ENCODE measurements around the gene PLK1. TPM values are rescaled to one million over a fixed set of nuclear protein-coding genes. Genes with fewer than 3 reads are reported as not detected.

The PLK1 gene
- total RNA-seq, 1 donor from 2014 or later, result 35.2 TPM

DNA sequence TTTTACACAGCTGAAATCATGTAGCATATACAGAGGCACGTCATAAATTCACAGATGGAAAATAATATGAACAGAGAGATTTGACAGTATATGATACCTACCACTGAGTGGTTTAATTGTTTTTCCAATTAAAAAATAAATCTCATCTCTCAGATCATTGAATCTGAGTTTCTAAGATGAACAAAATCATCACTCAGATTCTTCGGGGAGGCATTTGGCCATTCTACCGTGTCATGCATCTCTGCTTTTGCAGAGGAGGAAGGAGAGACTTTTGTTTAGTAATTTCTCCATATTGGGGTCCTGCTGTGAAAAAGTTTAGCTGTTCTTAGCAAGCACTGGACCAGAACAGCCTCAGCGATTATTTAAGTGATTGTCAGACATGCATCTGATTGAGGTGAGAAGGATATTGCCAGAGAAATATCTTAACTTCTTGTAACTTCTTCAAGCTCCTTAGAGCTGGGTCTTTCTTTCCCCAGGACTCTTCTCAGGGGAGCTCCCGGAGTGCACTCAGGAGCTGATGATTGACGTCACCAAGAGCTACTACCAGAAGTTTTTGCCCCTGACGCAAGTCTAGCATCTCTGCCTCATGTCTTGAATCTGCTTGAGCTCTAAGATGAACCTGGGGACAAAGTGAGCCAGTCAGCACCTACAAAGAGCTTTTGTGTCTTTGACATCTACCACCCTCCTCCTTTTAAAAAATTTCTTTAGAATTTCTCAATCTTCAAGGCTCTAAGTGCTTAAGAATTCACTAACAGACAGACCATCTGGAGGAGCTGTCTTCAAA, 11.9 kb upstream of the PLK1 start:
- Histone ChIP-seq H3K4me1 (no peaks in the 10 kb centered on the region), H3K27ac (no peak overlapping the region), H3K27me3 (no peaks in the 10 kb centered on the region), H3K4me3 (no peak overlapping the region), H3K36me3 (peaks cover 76 to 93% of the 10 kb centered on the region in 2 donors), H3K9me3 (no peaks in the 10 kb centered on the region)
- TF ChIP-seq, protein P1, sequence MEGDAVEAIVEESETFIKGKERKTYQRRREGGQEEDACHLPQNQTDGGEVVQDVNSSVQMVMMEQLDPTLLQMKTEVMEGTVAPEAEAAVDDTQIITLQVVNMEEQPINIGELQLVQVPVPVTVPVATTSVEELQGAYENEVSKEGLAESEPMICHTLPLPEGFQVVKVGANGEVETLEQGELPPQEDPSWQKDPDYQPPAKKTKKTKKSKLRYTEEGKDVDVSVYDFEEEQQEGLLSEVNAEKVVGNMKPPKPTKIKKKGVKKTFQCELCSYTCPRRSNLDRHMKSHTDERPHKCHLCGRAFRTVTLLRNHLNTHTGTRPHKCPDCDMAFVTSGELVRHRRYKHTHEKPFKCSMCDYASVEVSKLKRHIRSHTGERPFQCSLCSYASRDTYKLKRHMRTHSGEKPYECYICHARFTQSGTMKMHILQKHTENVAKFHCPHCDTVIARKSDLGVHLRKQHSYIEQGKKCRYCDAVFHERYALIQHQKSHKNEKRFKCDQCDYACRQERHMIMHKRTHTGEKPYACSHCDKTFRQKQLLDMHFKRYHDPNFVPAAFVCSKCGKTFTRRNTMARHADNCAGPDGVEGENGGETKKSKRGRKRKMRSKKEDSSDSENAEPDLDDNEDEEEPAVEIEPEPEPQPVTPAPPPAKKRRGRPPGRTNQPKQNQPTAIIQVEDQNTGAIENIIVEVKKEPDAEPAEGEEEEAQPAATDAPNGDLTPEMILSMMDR (IDR thresholded peaks at IDR 0.05), result no peak
- intact Hi-C loops (cut with DNase I), result no loop called here
- no peak for DNase-seq (ENCODE audit: low spot score in 2 of 2)

DNA sequence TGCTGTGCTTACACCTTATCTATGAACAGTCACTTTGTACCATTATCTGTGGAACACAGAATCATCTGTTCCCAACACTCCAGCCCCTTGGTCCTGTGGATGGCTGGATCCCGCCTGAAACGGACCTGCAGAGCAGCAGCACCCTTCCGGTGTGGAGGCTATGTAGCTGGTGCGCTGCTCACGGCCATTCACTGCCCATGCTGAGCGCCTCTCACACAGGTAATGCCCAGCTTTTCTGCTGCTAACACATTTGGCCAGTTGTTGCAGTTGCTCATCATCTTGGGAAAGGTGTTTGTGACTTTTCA, 11.4 kb upstream of the PLK1 start:
- H3K4me1 ChIP-seq, result no peaks in the 10 kb centered on the region
- intact Hi-C loops (cut with DNase I), result no loop called here
- no peak overlapping the region for H3K4me3 ChIP-seq
- DNase-seq (ENCODE audit: low spot score in 2 of 2), result no peak
- TF ChIP-seq, protein P1 (IDR thresholded peaks at IDR 0.05), result no peak
- H3K27me3 ChIP-seq, result no peaks in the 10 kb centered on the region
- peaks cover 76 to 93% of the 10 kb centered on the region in 2 donors for H3K36me3 ChIP-seq
- H3K27ac ChIP-seq, result no peak overlapping the region
- no peaks in the 10 kb centered on the region for H3K9me3 ChIP-seq

DNA sequence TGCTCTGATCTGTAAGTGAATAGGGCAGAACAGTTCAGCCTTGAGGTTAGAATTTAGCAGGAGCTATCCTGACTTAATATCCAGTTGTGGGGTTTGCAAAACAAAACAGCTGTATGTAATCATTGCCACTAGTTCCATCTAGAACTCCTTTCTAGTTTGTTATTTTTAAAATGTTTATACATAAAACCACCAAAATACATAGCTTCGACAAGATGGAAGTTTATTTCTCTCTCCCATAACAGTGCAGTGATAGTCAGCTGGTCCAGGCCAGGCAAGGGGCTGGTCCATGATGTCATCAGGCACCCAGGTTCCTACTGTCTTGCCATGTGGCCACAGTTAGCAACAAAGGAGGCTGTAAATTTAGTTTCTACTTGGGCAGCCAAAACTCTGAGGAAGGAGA, 10.5 kb upstream of the PLK1 start:
- Histone ChIP-seq H3K9me3 (no peaks in the 10 kb centered on the region), H3K4me3 (no peak overlapping the region), H3K27me3 (no peaks in the 10 kb centered on the region), H3K4me1 (no peaks in the 10 kb centered on the region), H3K27ac (no peak overlapping the region), H3K36me3 (peaks cover 69 to 87% of the 10 kb centered on the region in 2 donors)
- intact Hi-C loops (cut with DNase I), result no loop called here
- TF ChIP-seq, protein P1 (IDR thresholded peaks at IDR 0.05), result no peak
- no peak for DNase-seq (ENCODE audit: low spot score in 2 of 2)

DNA sequence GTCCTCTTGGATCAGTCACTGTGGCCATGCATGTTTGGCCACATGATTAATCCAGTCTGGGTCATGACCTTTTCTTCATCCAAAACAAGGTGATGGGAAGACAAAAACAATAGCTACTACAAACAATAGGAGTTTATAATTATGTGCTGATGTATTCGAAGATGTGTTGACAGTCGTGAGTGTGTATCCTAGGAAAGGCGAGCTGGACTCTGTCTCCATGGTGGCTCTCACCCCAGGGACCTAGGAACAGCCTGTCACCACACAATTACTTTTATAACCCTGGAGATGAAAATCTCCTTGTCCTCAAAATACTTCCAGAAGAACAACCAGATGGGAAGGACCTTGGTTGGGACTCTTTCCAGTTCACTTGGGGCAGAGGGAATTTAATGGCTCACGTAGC, 9.8 kb upstream of the PLK1 start:
- TF ChIP-seq, protein P1 (IDR thresholded peaks at IDR 0.05), result no peak
- Histone ChIP-seq H3K9me3 (no peaks in the 10 kb centered on the region), H3K4me3 (no peak overlapping the region), H3K36me3 (peaks cover 65 to 81% of the 10 kb centered on the region in 2 donors), H3K27me3 (no peaks in the 10 kb centered on the region), H3K4me1 (no peaks in the 10 kb centered on the region), H3K27ac (no peak overlapping the region)
- no peak for DNase-seq (ENCODE audit: low spot score in 2 of 2)
- intact Hi-C loops (cut with DNase I), result no loop called here

DNA sequence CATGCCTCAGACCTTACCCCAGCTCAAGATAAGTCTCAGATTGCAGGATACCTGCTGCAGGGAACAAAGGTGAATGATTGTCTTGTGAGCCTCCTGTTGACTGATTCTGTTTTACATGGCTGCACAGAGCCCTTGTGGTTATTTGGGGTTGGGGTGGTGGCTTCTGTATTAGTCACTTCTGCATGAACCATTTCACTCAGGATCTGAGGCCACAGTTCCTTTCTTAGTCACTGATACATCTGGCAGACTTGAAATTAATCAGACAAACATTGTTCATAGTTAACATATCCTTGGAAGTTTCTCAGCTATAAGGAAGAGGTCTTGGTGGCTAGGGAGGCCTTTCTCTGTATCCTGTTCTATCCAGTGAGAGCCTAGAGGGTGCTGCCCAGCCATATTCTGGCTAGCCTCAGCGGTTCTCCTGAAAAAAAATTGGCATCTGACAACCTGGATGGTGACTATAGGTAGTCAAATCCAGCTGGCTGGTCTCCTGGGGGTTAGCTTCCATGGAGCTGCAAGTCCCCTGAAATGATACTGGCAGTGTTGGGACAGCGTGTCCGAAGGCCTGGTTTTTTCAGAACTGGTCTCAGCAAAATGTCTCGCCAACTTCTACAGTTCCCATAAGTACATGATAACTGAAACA, 8.4 kb upstream of the PLK1 start:
- H3K9me3 ChIP-seq, result no peaks in the 10 kb centered on the region
- no peaks in the 10 kb centered on the region for H3K4me1 ChIP-seq
- H3K36me3 ChIP-seq, result peaks cover 58 to 74% of the 10 kb centered on the region in 2 donors
- H3K27ac ChIP-seq, result no peak overlapping the region
- H3K27me3 ChIP-seq, result no peaks in the 10 kb centered on the region
- TF ChIP-seq, protein P1 (IDR thresholded peaks at IDR 0.05), result no peak
- DNase-seq (ENCODE audit: low spot score in 2 of 2), result no peak
- H3K4me3 ChIP-seq, result no peak overlapping the region
- intact Hi-C loops (cut with DNase I), result loop anchor here (10.0 kb wide), 1 partner anchor 365 kb away; no protein-coding TSS in a partner anchor
